GM12874 (cell line): ENCODE measurements around the gene STRA6.

Experiments
- CTCF ChIP-seq: IDR thresholded peaks from 2 replicates; pipeline ENCODE4 v1.5.1; 2011; ENCODE audit warnings: low read depth, mild to moderate bottlenecking, control low read depth, low read length, moderate library complexity; ENCODE audit not compliant: insufficient read depth

Gene STRA6

GRCh38 chr15:74202452-74203401 lies at the start of gene STRA6:
Gene STRA6 (minus strand): TSS chr15:74202787. CDS start chr15:74202267, 520 bp downstream.
- TF ChIP-seq CTCF: no peak

- no peak for TF ChIP-seq CTCF
These were observed 49.7 kb upstream of the STRA6 start for GRCh38 chr15:74252291-74252690.

GRCh38 chr15:74251131-74251811 lies 48.7 kb upstream of the STRA6 start:
- no peak for TF ChIP-seq CTCF

- no peak for TF ChIP-seq CTCF
These were observed 47.7 kb upstream of the STRA6 start for GRCh38 chr15:74250266-74250665.

GRCh38 chr15:74245342-74245931 lies 42.9 kb upstream of the STRA6 start:
- no peak for TF ChIP-seq CTCF

- no peak for TF ChIP-seq CTCF
These were observed 42.3 kb upstream of the STRA6 start for GRCh38 chr15:74244822-74245341.

GRCh38 chr15:74243431-74243830 lies 40.8 kb upstream of the STRA6 start:
- no peak for TF ChIP-seq CTCF
